ENCODE results near the gene SYT1. TPM values are rescaled to one million over a fixed set of nuclear protein-coding genes. Genes with fewer than 3 reads are reported as not detected.

The SYT1 gene
- polyA plus RNA-seq, 3 donors, result 0.72 TPM; not detected in 2

GRCh38 chr12:79298506-79298905 lies 433.9 kb downstream of the SYT1 start:
- Mint-ChIP-seq H3K27me3 (ENCODE audit: low read depth in 3 of 3) (no peaks in the 10 kb centered on the region), H3K4me3 (no peak overlapping the region), H3K27ac (no peak overlapping the region), H3K9me3 (no peaks in the 10 kb centered on the region), H3K4me1 (no peaks in the 10 kb centered on the region), H3K36me3 (no peaks in the 10 kb centered on the region)
- DNase-seq, result no peak
- intact Hi-C loops (cut with micrococcal nuclease), result no loop called here
- Histone ChIP-seq H3K4me1 (ENCODE audit: control insufficient read depth in 1 of 2, insufficient read depth in 2 of 2, low read length in 2 of 2) (no peaks in the 10 kb centered on the region), H3K36me3 (replicated peaks in 1 of 2; ENCODE audit: control insufficient read depth in 1 of 2, insufficient read depth in 2 of 2, low read length in 2 of 2) (no peaks in the 10 kb centered on the region), H3K9ac (ENCODE audit: insufficient read depth, low read length, poor library complexity, severe bottlenecking) (no peak overlapping the region), H3K9me3 (replicated peaks in 1 of 2; ENCODE audit: control insufficient read depth in 1 of 2, insufficient read depth in 1 of 2, low read length in 2 of 2) (no peaks in the 10 kb centered on the region), H3K27ac (ENCODE audit: low read depth in 1 of 2, low read length in 2 of 2) (no peak overlapping the region), H3K79me2 (ENCODE audit: insufficient read depth, low read length) (no peaks in the 10 kb centered on the region), H4K20me1 (ENCODE audit: insufficient read depth, low read length) (no peaks in the 10 kb centered on the region), H3K4me3 (replicated peaks in 1 of 3; ENCODE audit: low read depth in 2 of 3, low read length in 3 of 3) (no peak overlapping the region), H2AFZ (ENCODE audit: insufficient read depth, low read depth, low read length, poor library complexity, severe bottlenecking) (no peak overlapping the region), H3K27me3 (ENCODE audit: control insufficient read depth in 2 of 2, insufficient read depth in 2 of 2, low read length in 2 of 2) (no peaks in the 10 kb centered on the region), H3K4me2 (replicated peaks; ENCODE audit: extremely low read depth, low read length, poor library complexity, severe bottlenecking) (no peak overlapping the region)
- TF ChIP-seq, protein P1, sequence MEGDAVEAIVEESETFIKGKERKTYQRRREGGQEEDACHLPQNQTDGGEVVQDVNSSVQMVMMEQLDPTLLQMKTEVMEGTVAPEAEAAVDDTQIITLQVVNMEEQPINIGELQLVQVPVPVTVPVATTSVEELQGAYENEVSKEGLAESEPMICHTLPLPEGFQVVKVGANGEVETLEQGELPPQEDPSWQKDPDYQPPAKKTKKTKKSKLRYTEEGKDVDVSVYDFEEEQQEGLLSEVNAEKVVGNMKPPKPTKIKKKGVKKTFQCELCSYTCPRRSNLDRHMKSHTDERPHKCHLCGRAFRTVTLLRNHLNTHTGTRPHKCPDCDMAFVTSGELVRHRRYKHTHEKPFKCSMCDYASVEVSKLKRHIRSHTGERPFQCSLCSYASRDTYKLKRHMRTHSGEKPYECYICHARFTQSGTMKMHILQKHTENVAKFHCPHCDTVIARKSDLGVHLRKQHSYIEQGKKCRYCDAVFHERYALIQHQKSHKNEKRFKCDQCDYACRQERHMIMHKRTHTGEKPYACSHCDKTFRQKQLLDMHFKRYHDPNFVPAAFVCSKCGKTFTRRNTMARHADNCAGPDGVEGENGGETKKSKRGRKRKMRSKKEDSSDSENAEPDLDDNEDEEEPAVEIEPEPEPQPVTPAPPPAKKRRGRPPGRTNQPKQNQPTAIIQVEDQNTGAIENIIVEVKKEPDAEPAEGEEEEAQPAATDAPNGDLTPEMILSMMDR (IDR thresholded peaks at IDR 0.05), result no peak

DNA sequence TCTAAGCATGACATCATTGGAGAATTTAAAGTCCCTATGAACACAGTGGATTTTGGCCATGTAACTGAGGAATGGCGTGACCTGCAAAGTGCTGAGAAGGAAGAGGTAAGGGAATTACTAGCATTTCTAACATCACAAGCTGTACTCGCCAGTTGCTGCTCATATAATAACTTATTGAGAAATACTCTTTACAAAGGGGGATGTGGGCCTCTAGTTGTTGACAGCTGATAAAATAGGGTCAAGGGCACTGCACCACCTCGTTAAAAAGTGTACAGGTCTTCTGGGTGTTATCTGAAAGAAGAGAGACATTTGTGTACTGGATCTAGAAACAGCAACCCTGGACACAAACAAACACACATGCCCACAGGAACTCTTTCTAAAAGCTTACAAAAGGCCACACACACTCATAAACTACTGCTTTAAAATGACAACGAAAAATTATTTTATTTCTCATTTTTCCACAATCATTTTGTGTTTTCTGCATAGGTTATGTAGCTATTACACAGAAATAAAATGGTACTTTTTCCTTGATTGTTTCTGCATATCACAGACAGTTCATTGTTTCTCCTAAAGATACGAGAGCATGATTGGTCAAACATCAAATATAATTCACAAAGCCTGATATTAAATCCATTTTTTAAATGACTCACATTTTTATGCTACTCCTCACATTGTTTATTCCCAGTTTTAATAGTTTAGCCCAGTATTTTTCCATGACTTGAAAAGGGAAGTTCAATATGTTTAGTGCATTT lies 435.0 kb downstream of the SYT1 start:
- Mint-ChIP-seq H3K9me3 (no peaks in the 10 kb centered on the region), H3K27ac (no peak overlapping the region), H3K36me3 (no peaks in the 10 kb centered on the region), H3K27me3 (ENCODE audit: low read depth in 3 of 3) (no peaks in the 10 kb centered on the region), H3K4me3 (no peak overlapping the region), H3K4me1 (no peaks in the 10 kb centered on the region)
- Histone ChIP-seq H3K4me3 (replicated peaks in 1 of 3; ENCODE audit: low read depth in 2 of 3, low read length in 3 of 3) (no peak overlapping the region), H3K4me2 (replicated peaks; ENCODE audit: extremely low read depth, low read length, poor library complexity, severe bottlenecking) (no peak overlapping the region), H3K36me3 (replicated peaks in 1 of 2; ENCODE audit: control insufficient read depth in 1 of 2, insufficient read depth in 2 of 2, low read length in 2 of 2) (no peaks in the 10 kb centered on the region), H3K27me3 (ENCODE audit: control insufficient read depth in 2 of 2, insufficient read depth in 2 of 2, low read length in 2 of 2) (no peaks in the 10 kb centered on the region), H3K9me3 (replicated peaks in 1 of 2; ENCODE audit: control insufficient read depth in 1 of 2, insufficient read depth in 1 of 2, low read length in 2 of 2) (no peaks in the 10 kb centered on the region), H3K9ac (ENCODE audit: insufficient read depth, low read length, poor library complexity, severe bottlenecking) (no peak overlapping the region), H3K27ac (ENCODE audit: low read depth in 1 of 2, low read length in 2 of 2) (no peak overlapping the region), H3K79me2 (ENCODE audit: insufficient read depth, low read length) (no peaks in the 10 kb centered on the region), H4K20me1 (ENCODE audit: insufficient read depth, low read length) (no peaks in the 10 kb centered on the region), H3K4me1 (ENCODE audit: control insufficient read depth in 1 of 2, insufficient read depth in 2 of 2, low read length in 2 of 2) (no peaks in the 10 kb centered on the region), H2AFZ (ENCODE audit: insufficient read depth, low read depth, low read length, poor library complexity, severe bottlenecking) (no peak overlapping the region)
- DNase-seq, result no peak
- TF ChIP-seq, protein P1 (IDR thresholded peaks at IDR 0.05), result no peak
- intact Hi-C loops (cut with micrococcal nuclease), result no loop called here
- WGBS (ENCODE audit: insufficient coverage), result no CpG with 5 or more reads among the region's 5 CpGs

Data from CD14-positive monocyte (primary cell).